ENCODE results near the gene ROBO2.

The ROBO2 gene

DNA sequence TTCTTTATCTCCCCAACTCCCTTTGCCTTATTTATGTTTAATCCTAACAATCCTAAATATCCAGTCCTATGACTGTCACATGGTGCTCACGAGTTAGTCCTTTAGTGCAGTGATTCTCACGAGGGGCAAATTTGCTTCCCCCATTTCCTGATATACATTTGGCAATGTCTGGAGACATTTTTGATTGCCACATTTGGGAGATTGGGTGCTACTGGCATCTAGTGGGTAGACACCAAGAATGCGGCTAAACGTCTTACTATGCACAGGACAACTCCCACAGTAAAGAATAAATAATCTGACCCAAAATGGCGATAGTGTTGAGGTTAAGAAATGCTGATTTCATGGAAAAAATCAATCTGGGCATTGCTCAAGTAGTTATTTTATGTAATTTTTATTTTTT lies 466.5 kb downstream of the ROBO2 start:
- no peak for DNase-seq (ENCODE audit: low spot score)

DNA sequence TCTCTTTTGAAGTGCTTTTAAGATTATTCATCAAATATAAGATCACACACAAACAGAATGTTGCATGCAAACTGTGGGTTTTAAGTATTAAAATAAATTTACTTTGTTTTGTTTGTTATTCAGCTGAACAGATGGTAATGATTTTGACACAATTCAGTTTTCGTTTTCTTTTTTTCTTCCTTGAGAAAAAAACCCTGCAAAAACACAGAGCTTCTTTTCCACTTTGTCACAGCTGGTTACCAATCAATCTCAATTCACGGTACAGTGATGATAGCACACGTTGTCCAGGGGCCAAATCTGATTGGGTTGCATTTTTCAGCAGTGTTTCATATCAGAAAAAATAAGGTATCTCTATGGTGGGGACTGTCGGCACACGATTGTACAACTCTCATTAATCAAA lies 473.6 kb downstream of the ROBO2 start:
- DNase-seq (ENCODE audit: low spot score), result no peak

DNA sequence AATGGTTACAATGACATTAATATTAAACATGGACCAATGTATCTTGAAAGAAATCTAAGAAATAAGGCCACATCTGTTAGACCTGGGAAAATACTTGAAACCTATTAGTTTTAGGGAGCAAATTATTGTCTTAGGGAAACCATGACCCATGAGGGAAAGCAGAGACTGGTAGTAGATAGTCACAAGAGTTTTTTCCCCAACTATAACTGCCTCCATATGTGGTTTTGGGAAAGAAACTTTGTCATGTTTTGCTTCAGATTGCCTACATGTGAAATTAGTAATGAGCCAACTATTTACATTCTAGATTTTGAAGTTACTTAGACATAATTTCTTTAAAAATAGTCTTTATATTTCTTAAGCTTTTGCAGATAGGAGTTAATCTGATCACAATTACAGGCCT lies 474.9 kb downstream of the ROBO2 start:
- DNase-seq (ENCODE audit: low spot score), result no peak

DNA sequence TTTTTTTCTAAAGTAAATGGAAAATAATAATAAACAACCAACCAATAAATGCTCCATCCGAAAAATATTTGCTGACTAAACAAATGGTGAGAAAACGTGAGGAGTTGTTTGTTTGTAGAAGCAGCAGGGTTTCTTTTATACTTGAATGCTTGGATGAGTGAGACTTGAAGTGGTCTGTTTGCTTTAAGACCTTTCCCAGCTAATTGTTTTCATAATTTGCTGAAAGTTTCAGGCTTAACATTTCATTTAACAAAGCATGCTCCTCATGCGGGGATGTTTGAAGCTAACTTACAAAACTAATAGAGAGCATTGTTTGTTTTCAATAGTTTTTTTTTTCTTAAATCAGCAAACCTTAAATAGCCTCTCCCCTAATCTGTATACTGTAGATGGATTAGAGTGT lies 484.6 kb downstream of the ROBO2 start:
- DNase-seq (ENCODE audit: low spot score), result no peak

DNA sequence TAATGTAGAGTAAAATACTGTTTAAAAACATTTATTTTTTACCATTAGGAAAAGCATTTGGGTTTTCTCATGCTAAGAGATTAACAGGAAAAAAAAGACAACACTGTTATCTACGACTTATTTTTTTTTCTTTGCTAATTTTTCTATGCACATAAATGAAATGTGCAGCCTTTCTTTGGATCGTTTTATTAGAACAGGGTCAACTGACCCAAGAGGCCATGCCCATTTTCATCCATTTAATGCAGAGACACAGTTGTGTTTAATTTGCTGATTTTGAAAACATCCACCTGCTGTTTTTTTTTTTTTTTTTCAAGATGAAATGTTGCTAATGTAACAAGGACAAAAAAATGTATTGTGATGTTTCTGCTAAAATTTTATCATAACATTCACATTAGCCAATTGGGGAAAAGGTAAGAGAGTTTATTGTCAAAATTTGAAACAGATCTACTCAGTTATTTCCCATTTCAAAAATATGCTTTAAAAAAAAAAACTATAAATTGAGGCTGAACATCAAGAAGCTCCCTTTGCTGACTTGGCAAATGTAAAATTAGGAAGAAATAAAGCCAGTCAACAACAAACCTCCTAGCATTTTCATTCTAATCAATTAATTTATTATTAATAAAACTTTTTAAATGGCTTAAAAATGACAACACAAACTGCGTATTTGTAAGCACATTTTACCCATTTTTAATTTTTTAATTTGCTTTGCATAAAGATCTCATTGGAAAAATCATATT lies 485.2 kb downstream of the ROBO2 start:
- no peak for DNase-seq (ENCODE audit: low spot score)

DNA sequence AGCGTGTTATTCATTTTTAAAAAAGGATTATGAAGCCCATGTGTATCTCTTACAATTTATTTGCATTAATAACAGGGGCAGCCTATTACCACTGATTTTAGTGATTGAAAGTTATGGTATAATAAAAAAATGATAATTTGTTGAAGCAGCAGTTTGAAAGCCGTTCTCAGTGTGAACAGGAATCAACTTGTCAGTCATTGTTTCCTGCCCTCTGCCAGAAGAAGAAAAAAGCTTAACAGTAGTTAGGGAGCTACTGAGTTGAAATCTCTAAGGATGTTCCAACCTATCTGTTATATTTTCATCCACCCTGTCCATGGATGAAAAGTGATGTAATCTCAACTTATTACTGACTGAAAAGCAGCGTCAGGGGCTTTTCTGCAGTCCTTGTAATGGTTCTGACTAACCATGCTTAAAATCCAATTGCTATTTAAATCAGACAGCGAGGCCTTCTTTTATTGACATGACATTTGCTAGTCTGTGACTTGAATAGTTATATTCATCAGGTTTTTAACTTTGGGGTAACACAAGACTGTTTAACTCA lies 486.7 kb downstream of the ROBO2 start:
- DNase-seq (ENCODE audit: low spot score), result no peak

DNA sequence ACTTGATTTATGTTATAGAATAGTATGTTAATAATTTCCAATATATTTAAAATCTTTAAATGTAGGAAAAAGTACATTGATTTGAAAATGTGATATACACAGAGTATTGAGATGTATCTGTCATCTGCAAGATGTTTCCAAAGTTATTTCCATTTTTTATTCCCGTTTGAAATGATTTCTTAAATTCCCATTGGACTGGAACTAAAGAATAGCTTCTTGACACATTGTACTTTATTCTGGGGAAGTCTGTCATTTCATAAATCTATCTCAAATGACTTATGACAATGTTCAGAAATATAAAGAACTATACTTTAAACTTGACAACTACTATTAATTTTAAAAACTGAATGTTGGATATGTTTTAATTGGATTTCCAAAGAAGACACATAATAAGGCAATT lies 489.6 kb downstream of the ROBO2 start:
- DNase-seq (ENCODE audit: low spot score), result no peak

DNA sequence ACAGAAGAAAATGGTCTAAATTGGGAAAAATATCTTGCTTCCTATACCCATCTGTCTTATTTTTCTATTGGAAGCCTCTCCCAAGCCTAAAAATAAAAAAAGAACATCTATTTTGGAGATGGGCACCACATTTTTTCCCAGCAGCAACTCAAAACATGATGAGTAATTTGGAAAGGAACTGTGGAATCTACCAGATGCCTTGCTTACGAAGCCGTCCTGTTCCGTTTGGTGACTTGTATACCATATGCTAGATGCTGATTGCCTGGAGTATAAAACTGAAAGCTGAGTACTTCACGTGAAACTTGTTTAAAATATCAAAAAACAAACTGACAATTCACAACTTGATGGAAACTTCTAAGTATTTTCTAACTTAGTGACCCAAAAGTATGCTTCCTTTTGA lies 491.0 kb downstream of the ROBO2 start:
- DNase-seq (ENCODE audit: low spot score), result no peak

DNA sequence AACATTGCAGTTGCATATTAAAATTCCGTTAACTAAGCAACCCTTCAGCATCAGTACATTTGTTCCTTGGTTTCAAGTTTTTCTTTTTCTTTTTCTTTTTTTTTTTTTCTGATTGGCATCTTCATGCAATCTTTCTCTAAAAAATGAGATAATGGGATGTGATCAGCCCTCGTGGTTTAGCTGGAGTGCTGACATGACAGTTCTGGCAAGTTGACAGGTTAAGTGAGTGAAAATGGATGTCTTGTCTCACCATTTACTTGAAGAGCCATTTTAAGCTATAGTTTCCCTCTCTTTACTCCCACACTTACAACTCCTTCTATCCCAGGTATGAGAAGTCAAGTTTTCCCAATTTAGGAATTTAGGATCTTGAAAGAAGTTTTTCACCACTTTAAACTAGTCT lies 495.2 kb downstream of the ROBO2 start:
- no peak for DNase-seq (ENCODE audit: low spot score)

DNA sequence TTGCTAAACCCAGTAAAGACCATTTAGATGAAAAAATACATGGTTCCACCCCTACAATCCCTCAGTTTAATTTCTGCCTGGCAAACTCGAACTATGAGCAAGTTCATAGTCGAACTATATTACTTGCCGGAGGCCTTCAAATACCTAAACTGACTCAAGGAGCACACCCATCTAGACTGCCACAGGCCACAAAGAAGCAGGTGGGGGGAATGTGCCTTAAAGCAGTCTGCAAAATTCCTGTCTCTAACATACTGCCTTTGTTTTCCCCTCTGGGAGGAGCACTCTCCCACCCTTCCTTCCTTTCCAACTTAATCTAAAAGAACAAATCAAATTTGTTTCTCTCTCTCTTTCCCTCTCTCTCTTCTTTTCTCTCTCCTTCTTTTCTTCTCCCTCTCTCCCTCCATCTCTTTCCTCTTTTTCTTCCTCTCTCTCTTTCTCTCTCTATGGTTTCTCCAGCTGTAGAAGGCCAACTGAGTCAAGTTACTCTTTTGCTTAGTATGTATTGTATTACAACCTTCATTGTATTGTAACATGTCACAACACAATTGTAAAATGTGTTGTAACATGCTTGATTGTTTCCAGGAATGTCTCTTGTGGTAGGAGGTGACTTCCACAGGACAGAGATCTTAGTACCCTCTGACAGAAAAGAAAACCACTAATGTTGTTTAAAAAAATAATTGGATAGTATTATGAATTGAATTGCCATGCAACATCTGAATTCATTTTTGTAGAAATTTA lies 496.3 kb downstream of the ROBO2 start:
- no peak for DNase-seq (ENCODE audit: low spot score)

DNA sequence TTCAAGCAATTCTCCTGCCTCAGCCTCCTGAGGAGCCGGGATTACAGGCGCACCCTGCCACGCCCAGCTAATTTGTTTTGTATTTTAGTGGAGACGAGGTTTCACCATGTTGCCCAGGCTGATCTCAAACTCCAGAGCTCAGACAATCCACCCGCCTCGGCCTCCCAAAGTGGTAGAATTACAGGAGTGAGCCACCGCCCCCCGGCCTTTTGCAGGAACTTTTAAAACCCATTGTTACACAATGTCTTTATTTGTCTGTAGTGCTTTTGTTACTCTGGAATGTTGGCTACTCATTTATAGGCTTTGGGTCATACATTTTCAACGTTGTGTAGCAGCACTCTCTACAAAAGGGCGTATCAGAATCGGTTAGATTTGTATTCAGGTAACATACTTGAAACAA lies 499.1 kb downstream of the ROBO2 start:
- no peak for DNase-seq (ENCODE audit: low spot score)

DNA sequence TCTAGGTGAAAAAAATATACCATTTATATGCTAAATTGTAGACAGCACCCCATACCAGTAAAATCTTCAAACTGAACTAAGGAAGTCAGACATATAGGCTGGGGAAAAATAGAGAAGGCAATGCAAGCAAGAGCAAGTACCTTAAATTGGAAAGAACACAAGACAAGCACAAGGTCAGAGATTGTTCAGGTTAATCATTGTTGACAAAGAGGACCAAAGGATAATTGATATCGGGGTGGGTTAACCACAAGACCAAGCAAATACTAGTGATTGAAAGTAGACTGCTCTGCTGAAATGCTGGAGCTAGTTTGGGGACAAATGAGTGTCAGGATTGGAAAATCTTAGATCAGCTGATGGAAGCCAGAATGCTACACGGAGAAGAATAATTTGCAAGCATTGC lies 499.8 kb downstream of the ROBO2 start:
- no peak for DNase-seq (ENCODE audit: low spot score)

DNA sequence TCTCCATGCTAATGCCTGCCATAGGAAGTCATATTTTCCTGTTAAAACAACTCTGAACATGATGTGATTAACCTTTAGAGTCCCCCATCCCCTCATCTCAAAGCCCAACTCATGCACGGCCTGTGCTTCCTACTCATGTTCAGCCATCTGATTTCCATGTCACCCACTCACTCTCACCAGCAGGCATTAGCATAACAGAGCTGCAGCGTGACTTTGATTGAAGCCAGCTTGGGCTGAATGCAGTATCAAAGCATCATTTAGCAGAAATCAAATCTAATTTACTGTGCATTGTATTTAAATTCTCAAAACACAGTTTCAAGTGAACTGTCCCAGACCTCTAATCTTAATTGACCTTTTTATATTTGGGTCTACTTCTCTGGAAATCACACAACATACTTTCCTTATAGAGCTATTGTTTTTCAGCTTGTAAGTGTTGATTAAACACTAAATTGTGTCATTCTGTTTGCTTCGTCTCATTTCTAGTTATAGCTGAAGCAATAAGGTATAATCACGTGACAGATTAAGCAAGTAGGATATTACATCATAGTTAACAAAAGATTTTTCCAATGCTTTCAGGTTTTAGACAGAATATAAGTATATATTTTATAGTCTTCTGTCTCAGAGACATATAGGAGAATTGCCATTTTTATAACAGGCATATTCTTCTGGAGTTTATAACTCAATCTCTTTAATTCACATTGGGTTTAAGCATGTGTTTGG lies 501.5 kb downstream of the ROBO2 start:
- no peak for DNase-seq (ENCODE audit: low spot score)

DNA sequence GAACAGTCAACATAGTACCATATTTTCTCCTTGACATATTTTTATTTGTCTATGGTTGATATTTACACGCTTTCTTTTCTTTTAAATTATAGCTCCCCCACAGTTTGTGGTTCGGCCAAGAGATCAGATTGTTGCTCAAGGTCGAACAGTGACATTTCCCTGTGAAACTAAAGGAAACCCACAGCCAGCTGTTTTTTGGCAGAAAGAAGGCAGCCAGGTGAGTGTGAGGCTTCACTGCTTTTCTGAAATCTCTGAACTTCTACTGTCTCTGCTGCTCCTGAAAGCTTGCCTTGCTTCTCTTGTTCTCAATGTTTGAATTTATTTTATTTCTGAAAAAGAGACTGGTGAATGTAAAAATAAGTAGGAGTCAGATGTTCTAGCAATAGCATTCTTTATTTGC lies 506.3 kb downstream of the ROBO2 start:
- DNase-seq (ENCODE audit: low spot score), result no peak

DNA sequence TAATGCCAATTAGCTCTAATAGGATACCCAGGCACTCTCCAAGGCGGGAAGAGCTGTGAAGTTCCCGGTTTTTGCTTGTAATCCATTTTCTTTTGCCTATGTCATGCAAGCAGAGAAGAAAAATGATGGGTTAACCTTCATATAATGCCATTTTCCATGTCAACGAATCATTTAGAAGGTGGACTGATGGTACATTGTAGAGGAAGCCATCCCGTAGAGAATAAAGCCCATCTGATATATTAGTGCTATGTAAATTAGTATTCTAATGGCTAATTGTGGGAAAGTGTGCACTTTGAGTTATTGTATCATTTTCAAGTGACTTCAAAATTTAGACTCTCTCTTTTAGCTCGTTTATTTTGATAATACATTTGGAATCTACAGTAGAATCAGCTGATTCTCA lies 509.1 kb downstream of the ROBO2 start:
- no peak for DNase-seq (ENCODE audit: low spot score)

DNA sequence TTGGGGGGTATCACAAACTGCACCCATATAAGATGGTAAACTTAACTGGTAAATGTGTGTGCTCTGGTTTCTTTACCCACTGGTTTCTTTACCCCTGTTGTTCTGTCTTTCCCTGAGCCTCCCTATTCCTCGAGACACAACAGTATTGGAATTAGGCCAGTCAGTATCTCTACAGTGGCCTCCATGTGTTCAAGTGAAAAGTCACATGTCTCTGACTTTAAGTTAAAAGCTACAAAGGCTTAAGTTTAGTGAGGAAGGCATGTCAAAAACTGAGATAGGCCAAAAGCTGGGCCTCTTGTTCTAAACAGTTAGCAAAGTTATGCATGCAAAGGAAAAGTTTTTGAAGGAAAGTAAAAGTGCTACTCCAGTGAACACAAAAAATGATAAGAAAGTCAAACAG lies 513.3 kb downstream of the ROBO2 start:
- DNase-seq (ENCODE audit: low spot score), result no peak

DNA sequence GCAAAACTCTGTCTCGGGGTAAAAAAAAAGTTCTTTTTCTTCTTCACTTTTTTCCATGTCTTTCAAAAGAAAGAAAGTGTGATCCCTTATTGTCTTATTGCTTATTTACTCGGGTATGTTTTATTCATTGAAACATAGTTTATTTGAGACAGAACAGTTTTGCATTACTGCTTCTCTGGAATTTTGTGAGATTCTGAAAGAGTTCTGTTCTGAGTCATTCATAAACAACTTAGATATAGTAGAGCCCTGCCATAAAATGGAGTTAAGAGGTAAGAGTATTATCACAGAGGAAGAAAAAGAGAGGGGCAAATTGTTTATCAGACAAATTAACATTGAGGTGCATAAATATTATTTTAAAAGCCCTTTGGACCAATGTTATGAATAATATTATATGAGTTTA lies 522.2 kb downstream of the ROBO2 start:
- DNase-seq (ENCODE audit: low spot score), result no peak

DNA sequence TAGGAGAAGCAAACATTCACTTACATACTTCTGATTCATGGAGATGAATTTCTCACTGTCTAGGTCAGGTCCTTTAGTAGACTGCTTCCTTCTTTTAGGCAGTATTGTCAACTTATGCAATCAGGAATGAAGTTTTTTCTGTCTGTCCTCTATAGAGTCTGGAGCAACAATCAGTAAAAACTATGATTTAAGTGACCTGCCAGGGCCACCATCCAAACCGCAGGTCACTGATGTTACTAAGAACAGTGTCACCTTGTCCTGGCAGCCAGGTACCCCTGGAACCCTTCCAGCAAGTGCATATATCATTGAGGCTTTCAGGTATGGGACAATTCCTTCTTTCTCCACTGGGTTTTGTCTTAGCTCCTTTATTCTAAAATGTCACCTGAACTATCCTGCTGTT lies 523.1 kb downstream of the ROBO2 start:
- DNase-seq (ENCODE audit: low spot score), result no peak

DNA sequence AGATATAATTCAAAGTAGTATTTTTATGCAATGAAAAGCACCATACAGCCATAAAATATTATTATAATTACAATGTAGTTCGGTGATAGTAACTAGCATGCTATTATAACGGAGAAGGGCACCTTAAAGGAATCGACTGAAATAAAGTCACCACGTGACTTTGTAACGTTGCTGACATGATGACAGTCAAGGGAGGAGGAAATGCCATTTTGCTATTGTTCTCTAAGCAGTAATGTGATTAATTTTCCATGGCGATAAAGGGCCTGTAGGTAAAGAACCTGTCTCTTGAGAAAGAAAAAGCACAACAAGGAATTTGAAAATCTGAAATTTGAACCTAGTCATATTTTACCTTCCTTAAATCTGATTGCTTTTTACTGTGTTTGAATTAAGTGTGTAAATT lies 526.2 kb downstream of the ROBO2 start:
- DNase-seq (ENCODE audit: low spot score), result no peak

DNA sequence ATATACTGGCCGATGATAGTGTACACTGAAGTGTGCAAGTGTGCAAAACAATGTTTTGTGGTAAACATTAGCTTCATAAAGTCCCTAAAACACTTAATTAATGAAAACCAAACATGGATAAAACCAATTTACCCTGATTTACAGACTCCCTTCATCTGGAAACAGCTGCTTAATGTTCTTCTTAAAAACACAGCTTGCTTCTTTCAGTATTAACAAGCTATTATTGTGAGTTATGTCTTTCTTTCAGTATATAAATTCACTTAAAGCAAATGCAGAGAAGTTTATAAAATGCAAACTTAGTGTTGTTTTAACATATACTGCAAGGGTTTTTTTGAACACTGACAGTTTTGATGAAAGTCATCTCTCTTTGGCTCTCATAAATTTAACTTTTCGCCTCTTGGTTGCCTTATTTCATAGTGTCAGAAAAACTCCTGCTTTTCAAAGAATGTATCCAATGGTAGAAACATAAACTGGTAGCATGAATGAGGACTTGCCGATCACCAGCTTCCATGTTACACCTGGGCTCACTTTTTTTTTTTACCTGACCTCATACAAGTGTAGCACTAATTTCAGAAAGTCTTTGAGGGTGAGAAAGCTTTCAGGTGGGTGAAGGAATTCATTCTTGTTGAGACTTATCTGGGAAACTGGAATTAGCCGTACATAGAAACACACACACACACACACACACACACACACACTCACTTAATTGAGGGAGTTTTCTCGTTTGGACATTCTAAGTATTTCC lies 532.2 kb downstream of the ROBO2 start:
- DNase-seq (ENCODE audit: low spot score), result no peak

DNA sequence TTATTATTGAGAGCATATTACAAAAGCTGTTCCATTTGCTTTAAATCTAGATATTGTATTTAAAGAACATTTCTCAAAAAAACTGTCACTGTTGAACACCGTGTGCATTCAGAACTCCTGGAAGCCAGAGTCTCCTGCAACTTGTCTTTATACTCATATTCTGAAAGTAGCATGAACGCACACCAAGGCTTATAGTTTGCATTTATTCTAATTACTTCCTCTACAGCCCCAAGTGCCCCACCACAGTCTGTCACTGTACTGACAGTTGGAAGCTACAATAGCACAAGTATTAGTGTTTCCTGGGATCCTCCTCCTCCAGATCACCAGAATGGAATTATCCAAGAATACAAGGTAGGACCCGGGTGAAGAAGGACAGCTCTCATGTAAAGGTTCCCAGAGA lies 537.4 kb downstream of the ROBO2 start:
- no peak for DNase-seq (ENCODE audit: low spot score)

DNA sequence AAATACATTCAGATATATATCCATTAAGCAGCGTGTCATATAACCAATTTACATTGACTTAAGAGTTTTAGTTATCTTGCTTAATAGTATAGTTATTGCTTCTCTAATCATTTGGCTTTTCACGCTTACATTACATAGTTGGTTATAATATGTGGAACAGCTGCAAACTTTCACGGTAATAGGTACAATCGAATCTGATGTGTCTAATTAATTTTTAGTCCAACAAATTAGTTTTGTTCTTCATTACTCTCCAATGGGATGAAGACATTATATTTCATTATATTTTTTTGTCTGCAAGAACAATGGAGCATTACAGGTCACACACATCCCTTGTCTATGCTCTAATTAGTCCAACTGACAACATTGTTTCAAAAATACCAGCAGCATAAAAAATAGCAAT lies 546.3 kb downstream of the ROBO2 start:
- no peak for DNase-seq (ENCODE audit: low spot score)
